T-helper 22 cell (primary cell): ENCODE data around the gene BMP2K.

Experiments used
- DNase-seq: peaks from one replicate; pipeline ENCODE4 v3.0.0-alpha.2; 2020; ENCODE audit warnings: low read depth

Gene BMP2K

GRCh38 chr4:78764498-78764961, 11.6 kb upstream of the BMP2K start:
- DNase-seq: no peak

- no peak for DNase-seq
These were observed 10.6 kb upstream of the BMP2K start for GRCh38 chr4:78765432-78766006.

DNA sequence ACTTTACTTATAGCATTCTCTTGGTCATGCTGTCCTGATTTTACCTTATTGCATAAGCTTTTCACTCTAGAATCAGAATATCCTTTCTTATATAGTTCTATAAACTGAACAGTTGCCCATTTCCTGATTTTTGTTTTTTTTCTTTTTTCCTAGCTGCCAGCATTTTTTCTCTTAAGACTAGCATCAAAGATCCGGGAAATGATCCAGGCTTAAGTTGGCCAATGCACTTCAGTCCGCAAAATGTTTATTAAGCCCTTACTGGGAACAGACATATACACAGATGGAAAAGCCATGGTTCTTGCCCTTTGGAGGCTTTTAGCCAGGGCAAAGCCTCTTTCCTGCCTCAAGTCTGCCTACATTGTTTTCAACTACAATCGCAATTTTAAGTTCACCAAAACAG, 10.1 kb upstream of the BMP2K start:
- DNase-seq: no peak

- DNase-seq: no peak
These were observed 9.5 kb upstream of the BMP2K start for GRCh38 chr4:78766650-78767049.

DNA sequence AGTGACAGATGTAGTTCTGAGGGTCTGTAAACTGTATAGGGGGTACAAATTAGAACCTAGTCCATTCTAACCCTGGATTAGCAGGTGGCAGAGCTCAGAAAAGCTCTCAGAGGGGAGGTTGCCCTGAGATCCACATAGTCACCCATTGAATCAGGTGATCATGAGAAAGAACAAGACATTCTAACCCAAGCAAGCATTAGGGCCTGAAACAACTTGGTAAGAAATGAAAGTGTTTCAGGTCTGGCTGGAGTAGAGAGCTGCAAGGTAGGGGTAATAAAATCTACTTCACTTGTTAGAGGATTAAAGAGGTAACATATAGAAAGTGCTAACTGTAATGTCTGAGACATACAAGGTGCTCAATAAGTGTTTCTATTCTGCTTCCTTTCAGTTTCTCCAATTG, 8.8 kb upstream of the BMP2K start:
- DNase-seq: no peak

DNA sequence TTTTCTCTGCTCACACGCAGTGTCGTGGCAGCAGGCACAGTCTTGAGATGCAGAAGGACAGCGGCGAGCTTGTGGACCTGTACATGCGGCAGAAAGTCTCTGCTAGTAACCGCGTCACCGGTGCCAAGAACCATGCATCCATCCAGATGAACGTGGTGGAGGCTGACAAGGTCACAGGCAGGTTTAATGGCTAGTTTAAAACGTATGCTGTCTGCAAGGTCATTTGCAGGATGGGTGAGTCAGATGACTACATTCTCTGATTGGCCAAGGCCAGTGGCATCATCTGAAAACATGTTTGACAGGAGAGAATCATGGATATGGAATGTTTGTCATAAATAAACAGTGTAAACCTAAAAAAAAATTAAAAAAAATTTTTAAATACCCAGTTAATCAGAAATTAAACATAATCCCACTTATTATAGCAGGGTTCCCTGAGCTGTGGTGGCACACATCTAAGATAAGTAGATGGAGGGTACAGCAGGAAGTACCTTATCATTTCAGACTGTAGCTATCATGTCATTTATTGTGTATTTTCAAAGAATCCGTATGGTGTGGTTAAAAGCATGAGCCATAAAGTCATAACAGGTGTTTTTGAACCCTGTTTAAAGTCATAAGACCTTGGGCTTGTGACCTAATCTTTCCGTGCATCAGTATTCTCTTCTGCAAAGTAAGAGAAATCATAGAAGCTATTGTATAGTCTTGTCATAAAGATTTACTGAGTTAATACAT, 7.5 kb upstream of the BMP2K start:
- no peak for DNase-seq

DNA sequence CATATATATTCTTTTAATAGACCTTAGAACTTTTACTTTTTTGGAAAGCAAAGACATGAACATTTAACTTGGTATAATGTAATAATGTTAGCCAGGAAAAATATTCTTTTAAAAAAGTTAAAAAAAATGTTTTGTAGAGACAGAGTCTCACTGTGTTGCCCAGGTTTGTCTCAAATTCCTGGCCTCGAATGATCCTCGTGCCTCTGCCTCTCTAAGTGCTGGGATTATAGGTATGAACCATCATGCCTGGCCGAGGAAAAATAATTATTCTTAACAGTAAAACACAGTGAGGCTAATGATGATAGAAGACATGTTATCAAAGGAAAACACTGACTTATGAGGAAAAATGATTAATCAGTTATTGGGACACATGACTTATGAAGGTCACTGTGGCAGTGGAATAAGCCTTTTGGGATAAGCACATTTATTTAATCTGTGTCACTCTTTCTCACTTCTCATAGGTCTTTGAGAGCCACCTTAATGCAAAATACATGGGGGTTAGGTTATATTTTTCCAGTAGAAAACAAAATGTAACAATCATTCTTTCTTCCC, 6.0 kb upstream of the BMP2K start:
- DNase-seq: no peak

DNA sequence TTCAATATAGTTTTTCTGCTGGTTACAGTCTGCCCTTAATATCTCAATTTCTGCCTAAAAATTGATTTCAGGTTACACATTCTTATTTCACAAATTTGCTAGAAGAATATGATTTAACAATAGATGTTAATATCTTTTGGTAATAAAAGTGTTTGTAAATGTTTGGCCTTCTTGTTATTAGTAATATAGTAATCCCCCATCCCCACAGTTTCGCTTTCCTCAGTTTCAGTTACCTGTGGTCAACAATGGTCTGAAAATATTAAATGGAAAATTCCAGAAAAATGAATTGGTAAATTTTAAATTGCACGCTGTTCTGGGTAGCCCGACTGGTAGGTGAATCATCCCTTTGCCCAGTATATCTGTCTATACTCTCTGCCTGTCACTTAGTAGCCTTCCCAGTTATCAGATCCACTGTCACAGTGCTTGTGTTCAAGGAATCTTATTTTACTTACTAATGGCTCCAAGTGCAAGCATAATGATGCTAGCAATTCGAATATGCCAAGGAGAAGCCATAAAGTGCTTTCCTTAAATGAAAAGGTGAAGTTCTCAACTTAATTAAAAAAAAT, 3.5 kb upstream of the BMP2K start:
- DNase-seq: no peak

DNA sequence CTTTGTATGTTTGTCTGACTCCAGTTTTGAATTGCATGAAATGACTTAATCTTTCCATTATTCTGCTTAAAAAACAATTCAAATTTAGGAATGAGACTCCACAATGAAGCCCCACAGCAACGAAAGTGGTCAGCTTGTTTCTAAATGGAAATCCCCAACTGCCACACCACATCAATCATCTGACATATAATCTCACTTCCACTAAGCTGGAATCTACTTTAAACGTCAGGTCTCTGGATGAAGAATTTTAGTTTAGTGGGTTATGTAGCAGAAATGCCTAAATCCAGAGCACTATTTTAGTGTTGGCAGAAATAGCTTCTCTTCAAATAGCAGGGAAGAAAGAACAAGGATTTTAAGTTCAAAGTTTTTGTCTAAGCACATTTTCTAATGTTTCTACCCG, 1.7 kb upstream of the BMP2K start:
- DNase-seq: no peak

- peak; percentile 73 for DNase-seq
These were observed 659 bp upstream of the BMP2K start for GRCh38 chr4:78775303-78776078.

- peak; percentile 32 for DNase-seq
These were observed 802 bp downstream of the BMP2K start for GRCh38 chr4:78776729-78777575.

GRCh38 chr4:78777576-78777940, 1.4 kb downstream of the BMP2K start:
- DNase-seq: no peak

- no peak for DNase-seq
These were observed 2.4 kb downstream of the BMP2K start for GRCh38 chr4:78778530-78778929.

GRCh38 chr4:78779280-78779679, 3.1 kb downstream of the BMP2K start:
- DNase-seq: no peak

DNA sequence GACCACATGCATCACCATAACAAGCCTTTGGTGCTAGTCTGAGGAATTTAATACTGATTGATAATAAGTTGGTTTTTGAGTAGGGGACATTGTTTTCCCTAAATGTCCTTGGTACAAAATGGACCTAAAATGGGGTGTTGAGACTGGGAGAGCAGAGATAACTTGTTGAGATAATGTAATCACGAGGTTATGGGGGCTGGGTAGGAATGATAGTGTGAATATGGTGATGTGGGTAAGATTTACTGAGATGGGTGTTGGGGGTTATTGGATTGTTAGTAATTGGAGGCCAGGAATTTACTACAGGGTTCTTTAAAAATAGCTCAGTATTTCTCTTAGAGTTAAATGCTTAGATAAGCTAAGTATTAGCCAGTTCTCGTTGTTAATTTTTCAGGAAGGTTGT, 3.9 kb downstream of the BMP2K start:
- DNase-seq: no peak

GRCh38 chr4:78781139-78781538, 5.0 kb downstream of the BMP2K start:
- DNase-seq: no peak

DNA sequence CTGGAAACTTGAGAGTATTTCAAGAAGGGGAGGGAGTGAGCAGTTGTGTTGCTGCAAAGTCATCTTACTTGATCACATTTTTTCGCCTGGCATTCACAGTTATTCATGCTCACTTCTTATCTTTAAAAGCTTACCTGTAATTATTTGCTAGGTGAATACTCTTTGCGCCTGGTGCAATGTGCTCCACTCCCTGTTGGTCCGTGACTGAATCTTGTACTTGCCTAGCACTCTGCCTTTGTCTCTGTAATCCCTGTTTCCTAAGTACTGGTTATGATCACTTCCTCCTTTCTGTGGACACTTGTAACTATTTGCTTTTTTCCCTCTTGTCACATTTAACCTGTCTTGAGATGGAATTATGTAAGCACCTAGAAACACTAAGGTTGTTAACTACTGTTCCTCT, 5.8 kb downstream of the BMP2K start:
- DNase-seq: no peak

- no peak for DNase-seq
These were observed 8.2 kb downstream of the BMP2K start for GRCh38 chr4:78784236-78784865.

DNA sequence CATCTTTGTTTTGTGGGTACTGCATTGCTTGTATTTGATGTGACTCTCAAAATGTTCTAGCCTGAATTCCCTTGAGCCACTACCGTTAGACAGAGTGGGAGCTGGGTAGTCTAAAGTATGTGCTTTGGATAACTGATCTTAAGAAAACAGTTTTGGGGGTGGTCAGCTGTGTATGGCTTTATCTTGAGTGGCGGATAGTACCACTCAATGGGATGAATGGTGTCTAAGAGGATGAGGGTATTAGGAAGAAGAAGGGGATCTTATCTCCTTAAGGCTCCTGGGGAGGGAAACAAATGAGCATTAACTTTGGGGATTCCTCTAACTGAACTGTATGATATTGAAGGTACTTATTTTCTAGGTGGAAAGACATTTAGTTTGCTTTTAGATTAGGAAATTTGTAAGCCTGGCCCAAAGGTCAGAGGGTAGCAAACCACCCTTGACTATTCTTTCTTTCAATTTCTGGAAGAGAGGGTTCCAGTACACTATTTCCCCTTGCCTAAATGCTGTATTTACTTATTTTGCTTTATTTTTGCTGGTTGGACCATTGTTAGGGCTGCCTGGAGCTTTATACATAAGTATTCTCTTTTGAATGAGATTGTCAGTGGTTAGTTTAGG, 11.3 kb downstream of the BMP2K start:
- DNase-seq: no peak

GRCh38 chr4:78788007-78788889, 12.1 kb downstream of the BMP2K start:
- DNase-seq: no peak
